Activated T-helper 2 cell treated with anti-CD3 and anti-CD28 coated beads, Interferon-gamma antibody, Interleukin-2, Interleukin-4, amounts not matched to agents 10 μg/mL and 5 μg/mL and 100 μg/mL, durations not matched to agents 14 hours and 24 hours and 36 hours (primary cell): ENCODE data around the gene LRRFIP1. TPM values are rescaled to one million over a fixed set of nuclear protein-coding genes. Genes with fewer than 3 reads are reported as not detected.
"Not testable (repeated sequence)": the region's sequence is repeated elsewhere in the genome, so short reads cannot be mapped to it uniquely, and the experiment has no call there.

Experiments
- DNase-seq: peaks from one replicate; pipeline ENCODE4 v3.0.0; 2021; ENCODE audit warnings: low spot score
- H3K27ac Mint-ChIP-seq: one replicate; pipeline ENCODE4 v1.8.0; 2021; ENCODE audit warnings: mixed read lengths
- H3K27me3 Mint-ChIP-seq: one replicate; pipeline ENCODE4 v1.8.0; 2021; ENCODE audit warnings: low read depth, mixed read lengths
- H3K36me3 Mint-ChIP-seq: one replicate; pipeline ENCODE4 v1.8.0; 2021; ENCODE audit warnings: low read depth, mixed read lengths
- H3K4me1 Mint-ChIP-seq: one replicate; pipeline ENCODE4 v1.8.0; 2021; ENCODE audit warnings: low read depth, mixed read lengths
- H3K4me3 Mint-ChIP-seq: one replicate; pipeline ENCODE4 v1.8.0; 2021; ENCODE audit warnings: low read depth, mild to moderate bottlenecking, moderate library complexity, mixed read lengths
- H3K9me3 Mint-ChIP-seq: one replicate; pipeline ENCODE4 v1.8.0; 2021; ENCODE audit warnings: mixed read lengths
- intact Hi-C: fragments of 100-400 bp; cut with micrococcal nuclease; formaldehyde crosslinking; loops from one replicate; pipeline ENCODE4 v1.15.1; 2023
- total RNA-seq: library from RNA; stranded (reverse); gene quantifications from 2 replicates; pipeline ENCODE4 v1.2.3, GENCODE V29; 2022

Gene LRRFIP1
- total RNA-seq, 1 donor from 2014 or later: 256 TPM

DNA sequence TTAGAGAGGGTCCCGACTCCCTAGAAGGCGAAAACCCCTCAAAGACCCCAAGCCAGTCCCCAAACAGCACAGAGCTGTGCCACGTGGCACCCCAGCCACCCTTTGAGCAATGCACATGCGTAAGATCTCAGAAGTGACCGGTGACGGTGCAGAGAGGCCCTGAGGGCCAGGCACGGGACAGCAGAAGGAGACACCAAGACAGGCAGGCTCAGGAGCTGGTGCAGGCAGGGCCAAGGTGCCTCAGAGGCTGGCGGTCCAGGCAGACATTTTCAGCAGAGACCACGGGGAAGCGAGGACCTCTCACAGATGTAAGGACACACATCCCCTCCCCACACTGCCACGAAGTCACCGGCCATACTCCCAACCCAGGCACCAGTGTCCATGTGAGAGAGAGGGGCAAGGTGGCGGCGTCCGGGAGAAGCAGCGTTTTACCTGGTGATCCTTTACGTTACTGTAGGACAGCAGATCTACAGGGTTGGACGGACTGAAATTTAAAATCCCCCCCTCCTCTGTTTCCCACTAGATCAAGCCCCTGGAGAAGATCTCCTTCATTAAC lies 34.9 kb upstream of the LRRFIP1 start:
- Mint-ChIP-seq H3K4me1 (peaks cover 5% of the 10 kb centered on the region), H3K36me3 (no peaks in the 10 kb centered on the region), H3K9me3 (no peaks in the 10 kb centered on the region), H3K4me3 (no peak overlapping the region), H3K27ac (no peak overlapping the region), H3K27me3 (peaks cover 10% of the 10 kb centered on the region)
- intact Hi-C loops: no loop called here
- DNase-seq: no peak

DNA sequence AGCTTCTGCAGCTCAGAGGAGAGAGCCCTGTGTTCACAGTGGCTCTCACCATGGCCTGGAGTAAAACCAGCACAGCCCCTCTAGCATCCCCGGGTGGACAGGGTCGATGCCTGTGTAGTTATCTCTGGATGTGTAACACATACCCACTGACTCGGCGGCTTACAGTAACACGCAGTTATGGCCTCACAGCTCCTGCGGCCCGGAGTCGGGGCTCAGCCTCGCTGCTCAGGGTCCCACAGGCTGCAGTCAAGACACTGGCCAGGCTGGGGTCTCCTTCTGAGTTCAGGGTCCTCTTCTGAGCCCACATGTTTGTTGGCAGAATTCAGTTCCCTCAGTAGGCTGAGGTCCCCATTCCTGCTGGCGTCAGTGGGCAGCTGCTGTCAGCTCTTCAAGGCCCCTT lies 34.4 kb upstream of the LRRFIP1 start:
- no peaks in the 10 kb centered on the region for H3K9me3 Mint-ChIP-seq
- intact Hi-C loops: no loop called here
- H3K36me3 Mint-ChIP-seq: no peaks in the 10 kb centered on the region
- H3K27ac Mint-ChIP-seq: no peak overlapping the region
- H3K4me3 Mint-ChIP-seq: no peak overlapping the region
- peaks cover 8% of the 10 kb centered on the region for H3K27me3 Mint-ChIP-seq
- no peak for DNase-seq
- peaks cover 5% of the 10 kb centered on the region for H3K4me1 Mint-ChIP-seq

DNA sequence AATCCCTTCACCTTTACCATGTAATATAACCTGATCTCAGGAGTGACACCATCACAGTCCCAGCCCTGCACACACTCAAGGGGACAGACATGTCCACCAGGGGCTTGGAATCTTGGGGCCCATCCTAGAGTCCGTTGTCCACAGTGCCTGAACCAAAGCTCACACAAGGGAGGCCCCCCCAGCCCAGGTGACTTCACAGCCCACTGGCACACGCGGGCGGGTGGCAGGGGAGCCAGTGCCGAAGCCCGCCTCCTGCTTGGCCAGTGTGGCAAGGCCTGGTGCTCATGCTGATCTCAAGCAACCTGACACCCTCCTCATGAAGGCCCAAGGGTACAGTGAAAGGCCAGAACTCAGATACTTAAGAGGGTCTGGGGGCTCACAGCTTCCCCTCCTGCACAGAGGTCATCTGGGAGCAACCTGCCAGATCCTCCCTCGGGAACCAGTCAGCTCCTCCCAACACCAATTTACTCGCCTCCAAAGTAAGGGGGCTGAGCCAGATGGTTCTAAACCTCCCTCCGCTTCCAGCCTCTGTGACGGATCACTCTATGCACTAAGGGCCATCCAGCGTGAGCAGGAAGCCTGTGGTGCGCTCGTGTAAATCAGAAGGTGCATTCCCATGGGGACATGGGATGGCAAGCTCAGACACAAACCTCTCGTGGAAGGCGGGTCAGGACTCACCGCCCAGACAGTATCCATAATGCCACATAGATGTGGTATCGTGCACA lies 33.6 kb upstream of the LRRFIP1 start:
- H3K4me1 Mint-ChIP-seq: peaks cover 5% of the 10 kb centered on the region
- peaks cover 4% of the 10 kb centered on the region for H3K27me3 Mint-ChIP-seq
- no peak for DNase-seq
- H3K9me3 Mint-ChIP-seq: no peaks in the 10 kb centered on the region
- H3K4me3 Mint-ChIP-seq: no peak overlapping the region
- intact Hi-C loops: no loop called here
- H3K27ac Mint-ChIP-seq: no peak overlapping the region
- H3K36me3 Mint-ChIP-seq: no peaks in the 10 kb centered on the region

DNA sequence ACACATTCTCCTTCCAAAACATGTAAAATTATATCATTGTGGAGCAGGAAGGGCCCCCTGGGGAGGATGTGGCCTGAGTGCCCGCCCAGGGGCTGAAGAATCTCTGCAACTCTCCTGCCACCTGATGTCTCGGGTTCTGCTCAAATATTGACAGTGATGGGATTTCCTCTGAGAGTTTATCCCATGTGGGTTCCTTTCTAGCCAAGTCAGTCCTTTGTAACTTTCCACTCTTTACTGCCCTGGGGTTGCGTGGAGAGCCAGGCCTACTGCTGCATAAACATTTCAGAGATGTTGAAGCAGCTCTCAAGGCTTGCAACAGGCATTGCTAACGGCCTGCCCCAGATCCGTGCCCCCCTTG lies 32.9 kb upstream of the LRRFIP1 start:
- H3K9me3 Mint-ChIP-seq: no peaks in the 10 kb centered on the region
- intact Hi-C loops: no loop called here
- no peak for DNase-seq
- no peak overlapping the region for H3K27ac Mint-ChIP-seq
- H3K4me3 Mint-ChIP-seq: no peak overlapping the region
- peaks cover 2% of the 10 kb centered on the region for H3K27me3 Mint-ChIP-seq
- H3K36me3 Mint-ChIP-seq: no peaks in the 10 kb centered on the region
- H3K4me1 Mint-ChIP-seq: peaks cover 5% of the 10 kb centered on the region

DNA sequence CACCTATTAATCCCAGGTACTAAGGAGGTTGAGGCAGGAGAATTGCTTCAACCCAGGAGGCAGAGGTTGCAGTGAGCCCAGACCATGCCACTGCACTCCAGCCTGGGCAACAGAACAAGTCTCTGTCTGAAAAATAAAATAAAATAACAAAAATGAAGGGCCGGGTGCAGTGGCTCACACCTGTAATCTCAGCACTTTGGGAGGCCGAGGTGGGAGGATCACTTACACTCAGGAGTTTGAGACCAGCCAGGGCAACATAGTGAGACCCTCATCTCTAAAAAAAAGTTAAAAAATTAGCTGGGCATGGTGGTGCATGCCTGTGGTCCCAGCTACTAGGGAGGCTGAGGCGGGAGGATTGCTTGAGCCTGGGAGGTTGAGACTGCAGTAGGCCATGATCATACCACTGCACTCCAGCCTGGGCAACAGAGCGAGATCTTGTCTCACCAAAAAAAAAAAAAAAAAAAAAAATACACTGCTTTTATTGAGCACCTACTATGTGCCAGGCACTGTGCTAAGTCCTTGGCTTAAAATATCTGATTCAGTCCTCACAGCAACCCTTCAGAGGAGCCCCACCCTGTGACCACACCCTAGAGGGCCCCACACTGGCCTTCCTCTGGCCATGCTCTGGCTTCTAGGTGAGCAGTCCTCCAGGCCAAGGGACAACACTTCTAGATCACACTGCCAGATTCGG lies 31.4 kb upstream of the LRRFIP1 start:
- H3K9me3 Mint-ChIP-seq, H3K4me1 Mint-ChIP-seq, DNase-seq, intact Hi-C loops, H3K27ac Mint-ChIP-seq, H3K4me3 Mint-ChIP-seq, H3K36me3 Mint-ChIP-seq, H3K27me3 Mint-ChIP-seq: not testable (repeated sequence)

DNA sequence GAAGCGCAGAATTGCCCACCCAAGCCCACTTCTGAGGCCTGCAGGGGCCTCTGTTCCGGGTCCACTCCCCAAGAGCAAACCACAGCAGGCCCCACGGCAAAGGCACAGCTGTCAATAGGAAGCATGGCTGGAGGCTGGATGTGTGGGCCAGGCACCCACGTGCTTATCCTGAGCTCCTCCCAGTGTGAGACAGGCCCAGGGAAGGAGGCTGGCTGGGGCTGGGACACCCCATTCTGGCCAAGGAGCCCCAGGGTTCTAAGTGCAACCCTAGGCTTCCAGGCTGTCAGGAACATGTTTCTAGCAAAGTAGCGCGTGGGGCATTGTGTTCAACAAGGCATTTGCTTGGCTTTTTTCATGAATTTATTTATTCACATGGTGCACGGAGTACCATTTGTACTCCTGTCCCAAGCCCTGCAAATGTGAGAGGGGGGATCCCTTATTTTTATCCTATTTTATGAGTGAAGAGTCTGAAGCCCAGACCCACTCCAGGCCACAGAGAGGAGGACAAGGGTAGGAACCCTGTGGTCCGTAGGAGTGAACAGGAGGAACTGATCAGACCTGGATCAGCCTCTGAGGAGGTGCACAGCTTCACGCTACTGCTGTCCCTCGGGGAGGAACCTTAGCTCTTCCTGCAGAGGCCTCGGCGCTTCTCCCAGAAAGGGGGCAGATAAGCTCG lies 30.7 kb upstream of the LRRFIP1 start:
- no peaks in the 10 kb centered on the region for H3K27me3 Mint-ChIP-seq

DNA sequence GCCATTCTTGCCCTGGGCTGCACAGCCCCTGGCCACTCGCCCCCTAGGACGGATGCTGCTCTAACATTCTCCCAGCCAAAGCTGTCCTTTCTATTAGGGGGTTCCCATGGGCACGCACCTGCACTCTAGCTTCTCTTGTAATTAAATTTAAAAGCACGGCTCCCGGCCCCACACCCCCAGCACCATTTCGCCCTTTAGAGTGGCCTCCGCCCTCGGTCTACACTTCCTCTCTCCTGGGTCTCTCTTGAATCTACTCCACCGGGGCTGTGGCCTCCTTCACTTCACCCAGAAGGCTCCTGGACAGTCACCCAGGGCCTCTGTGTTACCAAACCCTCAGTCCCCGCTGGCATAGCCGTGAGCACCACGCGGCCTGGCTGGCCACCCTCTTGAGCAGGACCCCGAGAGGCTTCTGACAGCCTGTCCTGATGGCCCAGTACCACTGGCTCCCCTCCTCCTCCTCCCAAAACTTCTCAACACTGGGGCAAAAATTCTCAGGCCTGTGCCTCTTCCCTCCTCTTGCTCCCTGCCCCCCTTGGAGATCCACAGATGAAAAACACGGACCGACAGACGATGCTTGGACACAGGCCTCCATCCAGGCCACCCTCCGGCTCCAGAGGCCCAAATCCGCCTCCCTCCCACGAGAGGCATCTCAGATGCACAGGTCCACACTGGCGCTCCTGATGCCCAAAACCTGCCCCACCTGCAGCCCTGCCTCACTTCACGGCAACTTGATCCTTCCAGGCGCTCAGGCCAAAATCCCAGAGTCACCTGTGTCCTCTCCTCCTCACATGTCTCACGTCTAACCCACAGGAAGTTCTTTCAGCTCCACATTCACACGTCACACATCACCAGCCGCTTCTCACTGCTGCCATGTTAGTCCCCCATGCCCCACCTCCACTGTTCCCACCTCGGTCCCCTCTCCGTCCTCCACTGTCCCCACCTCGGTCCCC lies 29.9 kb upstream of the LRRFIP1 start:
- no peak overlapping the region for H3K4me3 Mint-ChIP-seq
- no peaks in the 10 kb centered on the region for H3K36me3 Mint-ChIP-seq
- no peaks in the 10 kb centered on the region for H3K4me1 Mint-ChIP-seq
- no peak for DNase-seq
- no peaks in the 10 kb centered on the region for H3K27me3 Mint-ChIP-seq
- no peaks in the 10 kb centered on the region for H3K9me3 Mint-ChIP-seq
- H3K27ac Mint-ChIP-seq: no peak overlapping the region
- intact Hi-C loops: no loop called here

More for the DNA sequence above, 30.7 kb upstream of the LRRFIP1 start:
- intact Hi-C loops: no loop called here
- Mint-ChIP-seq H3K4me3 (no peak overlapping the region), H3K36me3 (no peaks in the 10 kb centered on the region), H3K27ac (no peak overlapping the region), H3K9me3 (no peaks in the 10 kb centered on the region), H3K4me1 (peaks cover under 1% of the 10 kb centered on the region)
- no peak for DNase-seq

DNA sequence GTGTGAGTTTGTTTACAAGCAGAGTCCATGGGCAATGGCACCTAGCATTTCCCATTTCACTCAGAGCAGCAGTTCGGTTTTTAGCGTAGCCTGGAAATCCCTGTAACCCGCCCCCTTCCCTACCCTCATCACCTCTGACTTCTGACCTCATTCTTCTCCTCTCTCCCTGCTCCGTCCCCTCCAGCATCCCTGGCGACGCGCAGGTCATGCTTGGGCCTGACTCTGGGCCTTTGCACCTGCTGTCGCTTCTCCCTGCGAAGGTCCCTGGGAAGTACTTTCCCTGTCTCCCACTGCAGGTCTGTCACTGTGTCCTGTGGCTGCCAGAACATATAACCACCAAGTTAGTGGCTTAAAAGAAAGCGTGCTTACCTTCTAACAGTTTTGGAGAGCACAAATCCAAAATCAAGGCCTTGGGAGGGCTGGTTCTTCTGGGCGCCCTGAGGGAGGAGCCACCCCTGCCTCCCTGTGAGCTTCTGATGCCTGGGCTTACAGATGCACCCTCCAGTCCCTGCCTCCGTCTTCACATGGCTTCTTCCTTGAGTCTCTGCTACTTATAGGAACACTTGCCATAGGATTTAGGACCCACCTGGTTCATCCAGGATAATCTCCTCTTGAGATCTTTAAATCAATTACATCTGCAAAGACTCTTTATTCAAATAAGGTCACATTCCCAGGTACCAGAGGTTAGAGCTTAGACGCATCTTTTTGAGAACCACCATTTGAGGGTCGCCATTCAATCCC lies 28.7 kb upstream of the LRRFIP1 start:
- H3K36me3 Mint-ChIP-seq: no peaks in the 10 kb centered on the region
- H3K27ac Mint-ChIP-seq: no peak overlapping the region
- no peaks in the 10 kb centered on the region for H3K27me3 Mint-ChIP-seq
- no peaks in the 10 kb centered on the region for H3K9me3 Mint-ChIP-seq
- DNase-seq: no peak
- no peak overlapping the region for H3K4me3 Mint-ChIP-seq
- H3K4me1 Mint-ChIP-seq: peaks cover 10% of the 10 kb centered on the region
- intact Hi-C loops: no loop called here

DNA sequence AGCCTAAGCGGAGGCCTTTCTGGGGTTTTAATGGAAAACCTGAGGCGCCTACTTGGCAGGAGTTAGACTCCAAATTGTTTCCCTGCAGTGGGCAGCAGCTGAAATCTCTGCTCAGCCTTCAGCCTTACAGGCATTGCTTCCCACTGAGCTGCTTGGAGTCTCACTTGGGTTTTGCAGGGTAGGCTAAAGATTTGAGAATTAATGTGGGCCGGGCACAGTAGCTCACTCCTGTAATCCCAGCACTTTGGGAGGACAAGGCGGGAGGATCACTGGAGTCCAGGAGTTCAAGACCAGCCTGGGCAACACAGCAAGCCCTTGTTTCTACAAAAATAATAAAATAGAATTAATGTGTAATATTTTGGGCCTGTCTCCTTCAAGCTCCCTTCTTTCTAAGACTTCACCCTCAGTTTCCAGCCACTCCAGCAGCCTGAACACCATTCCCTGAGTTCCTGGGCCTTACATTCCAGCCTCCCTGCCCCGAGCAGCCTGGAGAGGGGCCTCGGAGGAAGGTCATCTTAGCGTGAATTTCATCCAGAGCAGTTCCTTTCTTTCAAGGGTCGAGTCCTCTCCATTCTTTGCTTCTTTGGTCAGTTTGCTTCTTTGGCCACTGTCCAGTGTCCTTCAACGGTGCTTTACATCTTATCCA lies 27.8 kb upstream of the LRRFIP1 start:
- Mint-ChIP-seq H3K4me1 (peaks cover 15% of the 10 kb centered on the region), H3K27me3 (no peaks in the 10 kb centered on the region), H3K9me3 (no peaks in the 10 kb centered on the region), H3K27ac (no peak overlapping the region), H3K36me3 (no peaks in the 10 kb centered on the region), H3K4me3 (no peak overlapping the region)
- intact Hi-C loops: no loop called here
- no peak for DNase-seq

DNA sequence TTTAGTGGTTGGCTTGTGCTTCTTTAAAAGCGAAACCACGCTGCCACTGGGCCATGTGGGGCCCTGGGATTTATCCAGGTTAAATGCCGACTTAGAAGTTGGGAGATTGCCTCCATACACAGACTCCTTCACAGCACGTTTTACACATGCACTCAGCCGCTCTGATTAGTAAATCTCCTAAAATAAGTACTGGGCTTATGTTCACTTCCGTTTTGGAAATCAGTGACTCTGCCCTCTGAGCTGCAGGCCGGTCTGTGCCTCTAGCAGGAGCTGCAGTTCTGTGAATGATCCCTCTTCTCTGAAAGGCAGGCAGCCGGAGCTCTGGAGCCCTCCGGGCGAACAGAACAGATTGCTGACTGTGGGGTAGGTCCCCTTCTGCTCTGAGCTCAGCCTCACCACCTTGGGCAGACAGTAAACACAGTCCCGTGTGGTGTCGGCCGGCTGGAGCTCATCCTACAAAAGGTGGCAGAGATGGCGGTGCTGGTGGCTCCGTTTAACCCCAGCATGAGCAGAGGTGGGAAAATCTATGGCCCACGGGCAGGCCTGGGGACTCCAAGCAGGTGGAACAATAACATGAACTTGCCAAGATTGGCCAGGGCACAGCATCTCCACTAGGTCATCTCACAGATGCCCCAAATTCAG lies 27.1 kb upstream of the LRRFIP1 start:
- no peaks in the 10 kb centered on the region for H3K27me3 Mint-ChIP-seq
- no peak overlapping the region for H3K27ac Mint-ChIP-seq
- intact Hi-C loops: no loop called here

DNA sequence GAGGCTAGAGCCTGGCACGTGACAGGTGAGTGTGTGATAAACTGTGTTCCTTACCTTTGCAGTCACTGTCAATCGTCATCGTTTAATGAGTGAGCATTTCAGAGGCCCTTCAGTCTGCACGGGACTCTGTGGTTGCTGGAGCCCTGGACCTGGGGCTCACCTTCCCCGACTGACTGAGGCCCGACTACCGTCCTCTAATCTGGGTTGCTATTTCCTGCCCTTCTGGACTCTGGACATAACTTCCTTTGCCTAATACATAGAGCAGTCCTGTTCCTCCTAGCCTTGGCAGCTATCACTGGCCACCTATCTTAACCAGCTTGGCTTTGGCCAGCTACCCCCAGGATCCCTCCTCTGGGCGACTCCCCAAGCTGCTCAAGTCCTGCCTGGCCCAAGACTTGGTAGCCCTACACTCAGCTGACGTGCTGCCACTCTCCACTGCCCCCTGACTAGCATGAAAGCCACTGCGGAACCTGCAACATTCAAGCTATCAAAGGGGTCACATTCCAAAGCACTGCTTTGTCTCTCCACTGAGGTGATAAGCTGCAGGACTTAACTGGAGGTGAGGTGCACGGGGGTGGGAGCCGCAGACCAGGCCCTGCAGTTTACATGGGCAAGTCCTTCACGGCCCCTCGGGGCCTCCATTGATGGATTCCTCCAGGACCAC lies 25.8 kb upstream of the LRRFIP1 start:
- Mint-ChIP-seq H3K27me3 (no peaks in the 10 kb centered on the region), H3K9me3 (no peaks in the 10 kb centered on the region), H3K4me1 (peaks cover 15% of the 10 kb centered on the region), H3K4me3 (no peak overlapping the region), H3K36me3 (no peaks in the 10 kb centered on the region), H3K27ac (no peak overlapping the region)
- DNase-seq: no peak
- intact Hi-C loops: no loop called here

More for the DNA sequence above, 27.1 kb upstream of the LRRFIP1 start:
- H3K9me3 Mint-ChIP-seq: no peaks in the 10 kb centered on the region
- no peaks in the 10 kb centered on the region for H3K36me3 Mint-ChIP-seq
- no peak for DNase-seq
- peaks cover 15% of the 10 kb centered on the region for H3K4me1 Mint-ChIP-seq
- no peak overlapping the region for H3K4me3 Mint-ChIP-seq
